Fibroblast of lung (primary cell): Measurements from ENCODE around the gene MTHFSD.

ENCODE experiments used
- CTCF ChIP-seq, 2 donors: IDR thresholded peaks in 1 of 2; conservative IDR thresholded peaks in 1 of 2; 1 replicate in 1 of 2; 2 replicates in 1 of 2; pipeline ENCODE4 v1.5.1; 2011 to 2012; ENCODE audit warnings: low read length in 2 of 2, control low read depth in 1 of 2, inconsistent platforms in 1 of 2, low read depth in 1 of 2, mild to moderate bottlenecking in 1 of 2
- EZH2 ChIP-seq: IDR thresholded peaks from 2 replicates; pipeline ENCODE4 v1.5.1; 2012; ENCODE audit warnings: low read length, control low read depth, mild to moderate bottlenecking; ENCODE audit errors: missing control alignments

- TF ChIP-seq CTCF (conservative IDR thresholded peaks at IDR 0.05 in 1 of 2, IDR thresholded peaks at IDR 0.05 in 1 of 2; ENCODE audit: low read depth in 1 of 2, low read length in 2 of 2) (no peak), EZH2 (no peak)
These were observed 15.8 kb upstream of the MTHFSD start for GRCh38 chr16:86570558-86571529.
